ENCODE results near the gene PREP.

- no peak for TF ChIP-seq POLR2A (IDR thresholded peaks at IDR 0.05)
- TF ChIP-seq, protein P1, sequence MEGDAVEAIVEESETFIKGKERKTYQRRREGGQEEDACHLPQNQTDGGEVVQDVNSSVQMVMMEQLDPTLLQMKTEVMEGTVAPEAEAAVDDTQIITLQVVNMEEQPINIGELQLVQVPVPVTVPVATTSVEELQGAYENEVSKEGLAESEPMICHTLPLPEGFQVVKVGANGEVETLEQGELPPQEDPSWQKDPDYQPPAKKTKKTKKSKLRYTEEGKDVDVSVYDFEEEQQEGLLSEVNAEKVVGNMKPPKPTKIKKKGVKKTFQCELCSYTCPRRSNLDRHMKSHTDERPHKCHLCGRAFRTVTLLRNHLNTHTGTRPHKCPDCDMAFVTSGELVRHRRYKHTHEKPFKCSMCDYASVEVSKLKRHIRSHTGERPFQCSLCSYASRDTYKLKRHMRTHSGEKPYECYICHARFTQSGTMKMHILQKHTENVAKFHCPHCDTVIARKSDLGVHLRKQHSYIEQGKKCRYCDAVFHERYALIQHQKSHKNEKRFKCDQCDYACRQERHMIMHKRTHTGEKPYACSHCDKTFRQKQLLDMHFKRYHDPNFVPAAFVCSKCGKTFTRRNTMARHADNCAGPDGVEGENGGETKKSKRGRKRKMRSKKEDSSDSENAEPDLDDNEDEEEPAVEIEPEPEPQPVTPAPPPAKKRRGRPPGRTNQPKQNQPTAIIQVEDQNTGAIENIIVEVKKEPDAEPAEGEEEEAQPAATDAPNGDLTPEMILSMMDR (IDR thresholded peaks at IDR 0.05), result no peak
Measured at GRCh38 chr6:105398859-105399258, 4.0 kb downstream of the PREP start.
